Stimulated activated CD8-positive, alpha-beta memory T cell treated with anti-CD3 and anti-CD28 coated beads, Interleukin-12 subunit alpha, Interleukin-12 subunit beta, amount 100 ng/mL, for 24 hours (primary cell): ENCODE measurements around the gene CYB5A.

Source experiments
- DNase-seq: peaks from one replicate; pipeline ENCODE4 v3.0.0-alpha.2; 2020; ENCODE audit errors: extremely low read depth

Gene CYB5A

DNA sequence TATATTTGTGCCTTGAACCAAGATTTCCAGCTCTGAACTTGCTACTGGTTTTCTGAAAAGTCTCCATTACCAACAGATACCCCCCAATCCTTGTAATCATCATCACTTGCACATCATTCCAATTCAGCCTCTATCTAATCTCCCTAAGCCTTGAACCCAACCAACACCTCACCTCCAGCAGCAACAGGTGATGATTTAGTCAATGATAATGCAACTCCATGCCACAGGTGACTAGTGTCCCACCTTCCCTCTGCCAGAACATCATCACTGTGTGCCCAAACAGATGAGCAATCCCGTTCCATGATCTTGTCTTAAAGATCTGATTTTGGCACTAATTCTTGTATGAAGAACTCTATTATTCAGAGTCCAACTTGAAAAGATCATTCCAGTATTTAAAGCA lies 75.9 kb downstream of the CYB5A start:
- DNase-seq: no peak

DNA sequence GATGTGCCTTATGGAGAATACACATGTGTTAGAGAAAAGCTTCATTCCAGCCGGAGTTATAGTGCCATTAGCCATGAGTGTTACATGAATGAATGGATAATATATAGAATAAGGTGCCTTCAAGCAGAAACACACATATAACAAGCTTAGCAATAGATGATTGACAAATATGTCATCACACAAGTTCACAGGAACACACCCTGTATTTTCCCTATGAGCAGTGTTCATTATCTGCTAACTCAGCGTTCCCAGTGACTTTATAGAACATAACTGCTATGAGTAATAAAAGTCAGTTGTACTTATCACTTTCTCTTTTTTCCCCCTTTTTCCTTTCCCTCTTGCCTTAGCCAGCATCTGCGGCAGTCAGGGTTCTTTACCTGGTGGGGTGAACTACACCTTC lies 78.3 kb downstream of the CYB5A start:
- no peak for DNase-seq

DNA sequence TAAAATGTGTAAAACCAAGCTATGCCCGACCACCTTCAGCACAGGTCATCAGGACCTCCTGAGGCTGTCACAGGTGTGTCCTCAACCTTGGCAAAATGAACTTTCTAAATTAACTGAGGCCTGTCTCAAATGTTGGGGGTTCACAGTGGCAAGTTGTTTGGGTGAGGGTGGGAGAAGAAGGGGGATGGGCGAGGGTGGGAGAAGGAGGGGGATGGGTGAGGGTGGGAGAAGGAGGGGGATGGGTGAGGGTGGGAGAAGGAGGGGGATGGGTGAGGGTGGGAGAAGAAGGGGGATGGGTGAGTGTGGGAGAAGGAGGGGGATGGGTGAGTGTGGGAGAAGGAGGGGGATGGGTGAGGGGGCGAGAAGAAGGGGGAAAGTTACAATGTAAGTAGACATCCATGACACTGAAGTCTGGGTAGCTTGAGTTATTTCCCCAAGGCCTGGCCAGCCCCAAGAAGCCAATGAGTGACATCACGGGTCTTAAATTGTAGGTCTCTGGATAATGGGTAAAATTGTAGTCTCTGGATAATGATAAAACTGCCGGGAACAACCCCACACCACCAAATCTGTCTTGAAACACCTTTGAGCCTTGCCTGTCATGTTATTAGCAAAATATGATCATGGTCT lies 87.1 kb downstream of the CYB5A start:
- DNase-seq: no peak

GRCh38 chr18:74203811-74204210 lies 88.0 kb downstream of the CYB5A start:
- no peak for DNase-seq
